A549 (cell line): ENCODE measurements around the gene CFAP161. TPM values are rescaled to one million over a fixed set of nuclear protein-coding genes. Genes with fewer than 3 reads are reported as not detected.

ENCODE experiments used
- ATAC-seq, 2 experiments: fragments of 200-7000 bp in 1 of 2; fragments of >200 bp in 1 of 2; cut with Nextera tagmentation in 1 of 2; cut with Tn5 transposase in 1 of 2; 3 replicates each; pipeline versions ENCODE4 v1.8.0 to v1.9.1; 2018 to 2020; ENCODE audit warnings: mild to moderate bottlenecking in 1 of 2, moderate library complexity in 1 of 2
- CTCF ChIA-PET: fragments of 300-600 bp; sonication (Branson Sonifier 250); formaldehyde crosslinking; extraction: SDS; loops from one replicate; lab custom pipeline; 2021; ENCODE audit warnings: antibody characterized with exemption, inconsistent platforms; lab: Yijun Ruan, JAX
- POLR2A ChIA-PET: fragments of 350-600 bp; formaldehyde crosslinking; extraction: SDS; loops from one replicate; lab custom pipeline; 2021; ENCODE audit warnings: antibody characterized with exemption, inconsistent platforms; lab: Yijun Ruan, JAX
- DNase-seq, 2 experiments: peaks; one replicate each; pipeline versions ENCODE4 v3.0.0 to v3.0.0-alpha.2; 2011 to 2016; ENCODE audit warnings: low read depth in 1 of 2, low spot score in 1 of 2
- FAIRE-seq: peaks from 2 replicates; lab custom pipeline; 2011; peaks lifted over from hg19 to GRCh38; lab: Jason Lieb, UNC
- H3K27ac ChIP-seq, 2 experiments: fragments of >200 bp; sonication (Bioruptor Twin); formaldehyde crosslinking; 3 replicates each; pipeline ENCODE4 v1.5.1; 2016 to 2017
- H3K4me1 ChIP-seq: fragments of >200 bp; sonication (Bioruptor Twin); formaldehyde crosslinking; 3 replicates; pipeline ENCODE4 v1.6.1; 2016
- H3K4me2 ChIP-seq: fragments of >200 bp; sonication (Bioruptor Twin); formaldehyde crosslinking; 3 replicates; pipeline ENCODE4 v1.6.1; 2016
- H3K4me3 ChIP-seq: fragments of >200 bp; sonication (Bioruptor Twin); formaldehyde crosslinking; 3 replicates; pipeline ENCODE4 v1.5.1; 2016
- H3K9me3 ChIP-seq: fragments of >200 bp; sonication (Bioruptor Twin); formaldehyde crosslinking; 3 replicates; pipeline ENCODE4 v1.6.1; 2016
- ATOH8 ChIP-seq: fragments of 250-450 bp; sonication (Bioruptor Pico); IDR thresholded peaks from 2 replicates; pipeline ENCODE4 v1.5.0; 2020; ENCODE audit warnings: low read depth, mild to moderate bottlenecking, moderate library complexity
- BCL3 ChIP-seq: fragments of >200 bp; sonication (Bioruptor Twin); formaldehyde crosslinking; IDR thresholded peaks from 3 replicates; pipeline ENCODE4 v1.6.1; 2016
- EHMT2 ChIP-seq: fragments of 200-600 bp; sonication (generic); IDR thresholded peaks from 2 replicates; pipeline ENCODE4 v1.6.1; 2016; ENCODE audit warnings: antibody characterized with exemption, low read depth, mild to moderate bottlenecking, moderate library complexity
- ELK1 ChIP-seq: fragments of 150-350 bp; IDR thresholded peaks from 2 replicates; pipeline ENCODE4 v1.6.1; 2014; ENCODE audit warnings: low read depth, mild to moderate bottlenecking, low read length
- EP300 ChIP-seq, 2 experiments: fragments of >200 bp; sonication (Bioruptor Twin); formaldehyde crosslinking; IDR thresholded peaks; 2 replicates in 1 of 2; 3 replicates in 1 of 2; pipeline ENCODE4 v1.6.1; 2016 to 2017
- HDAC2 ChIP-seq: fragments of 200-600 bp; sonication (generic); IDR thresholded peaks from 2 replicates; pipeline ENCODE4 v1.6.1; 2016
- KDM1A ChIP-seq: fragments of 200-600 bp; sonication (generic); IDR thresholded peaks from 2 replicates; pipeline ENCODE4 v1.6.1; 2016; ENCODE audit warnings: low read depth, mild to moderate bottlenecking
- MAFK ChIP-seq: fragments of 450-650 bp; IDR thresholded peaks from 2 replicates; pipeline ENCODE4 v1.6.1; 2014; ENCODE audit not compliant: partially characterized antibody
- MAZ ChIP-seq: fragments of 150-350 bp; IDR thresholded peaks from 2 replicates; pipeline ENCODE4 v1.6.1; 2014; ENCODE audit warnings: antibody characterized with exemption, low read depth, low read length, borderline replicate concordance
- MYC ChIP-seq: IDR thresholded peaks from 2 replicates; pipeline ENCODE4 v1.6.1; 2012; ENCODE audit warnings: mild to moderate bottlenecking, inconsistent platforms, low read length, improper control_type of control experiment, borderline replicate concordance
- NFE2L2 ChIP-seq: fragments of 150-350 bp; conservative IDR thresholded peaks from 2 replicates; pipeline ENCODE4 v1.6.1; 2014; ENCODE audit warnings: low read length
- PHF8 ChIP-seq: fragments of 200-600 bp; sonication (generic); IDR thresholded peaks from 2 replicates; pipeline ENCODE4 v1.6.1; 2016; ENCODE audit warnings: low read depth, mild to moderate bottlenecking, antibody characterized with exemption, moderate library complexity, borderline replicate concordance
- POLR2A ChIP-seq: IDR thresholded peaks from 2 replicates; pipeline ENCODE4 v1.6.1; 2012; ENCODE audit warnings: mild to moderate bottlenecking, low read length
- RAD21 ChIP-seq, 2 experiments: fragments of >200 bp in 1 of 2; sonication (Bioruptor Twin) in 1 of 2; formaldehyde crosslinking in 1 of 2; IDR thresholded peaks in 1 of 2; conservative IDR thresholded peaks in 1 of 2; 2 replicates in 1 of 2; 3 replicates in 1 of 2; pipeline ENCODE4 v1.6.1; 2012 to 2018; ENCODE audit warnings: inconsistent platforms in 1 of 2
- RARB ChIP-seq: fragments of 250-450 bp; sonication (Bioruptor Pico); IDR thresholded peaks from 2 replicates; pipeline ENCODE4 v1.8.0; 2021; ENCODE audit warnings: mild to moderate bottlenecking, moderate library complexity
- RFX5 ChIP-seq: fragments of 450-650 bp; IDR thresholded peaks from 2 replicates; pipeline ENCODE4 v1.7.1; 2014; ENCODE audit warnings: antibody characterized with exemption, mild to moderate bottlenecking, moderate library complexity
- TP53 ChIP-seq: fragments of 250-450 bp; sonication (Bioruptor Pico); IDR thresholded peaks from 2 replicates; pipeline ENCODE4 v1.5.0; 2021; ENCODE audit warnings: mild to moderate bottlenecking, moderate library complexity
- ZNF302 ChIP-seq: fragments of 250-450 bp; sonication (Bioruptor Pico); IDR thresholded peaks from 2 replicates; pipeline ENCODE4 v1.9.0; 2021; ENCODE audit warnings: inconsistent platforms, mild to moderate bottlenecking, moderate library complexity
- WGBS: methylation state at CpG from one replicate; pipeline ENCODE4 v1.1.6; 2017; ENCODE audit errors: missing lambda C conversion rate; 5-methylcytosine and 5-hydroxymethylcytosine counted together
- polyA plus RNA-seq, 4 experiments: library from polyadenylated mRNA; depleted of rRNA in 3 of 4; stranded (reverse); fragments of >200 nt; fragmentation: RNase III in 1 of 4; extraction: RNeasy Plus Mini Kit Qiagen cat#74134 plus additional on column Dnase treatment in 1 of 4; gene quantifications; 2 replicates in 3 of 4; 3 replicates in 1 of 4; pipeline ENCODE4 v1.2.3, GENCODE V29; 2011 to 2017
- TF ChIP-seq, protein P1 (sequence below): fragments of >200 bp; sonication (Bioruptor Twin); formaldehyde crosslinking; IDR thresholded peaks from 2 replicates; pipeline ENCODE4 v1.6.1; 2016
- TF ChIP-seq, protein P2 (sequence below): fragments of 200-600 bp; sonication (generic); IDR thresholded peaks from 2 replicates; pipeline ENCODE4 v1.6.1; 2016; ENCODE audit warnings: antibody characterized with exemption, mild to moderate bottlenecking, moderate library complexity

CFAP161 gene
- polyA plus RNA-seq, 2 of the 4 experiments (the other 2 are of a cell fraction), result not detected

- Histone ChIP-seq H3K4me2 (no peak overlapping the region), H3K9me3 (no peaks in the 10 kb centered on the region), H3K27ac (no peak overlapping the region)
- no peak for DNase-seq
- no peak for FAIRE-seq
- ChIA-PET POLR2A (no interaction called here), CTCF (interaction anchor here (1.3 to 2.7 kb wide), 3 partner anchors 14 to 181 kb away, joined by 4 to 13 read pairs (median 5); no protein-coding TSS in a partner anchor)
- no peak for TF ChIP-seq RAD21 (conservative IDR thresholded peaks at IDR 0.05 in 1 of 2, IDR thresholded peaks at IDR 0.05 in 1 of 2)
- TF ChIP-seq MYC, result no peak
- TF ChIP-seq EP300 (IDR thresholded peaks at IDR 0.05), result no peak
- TF ChIP-seq BCL3, result no peak
- TF ChIP-seq TP53 (CRISPR knock-in tag), result no peak
- no peak for TF ChIP-seq NFE2L2
- TF ChIP-seq ATOH8, result no peak
- no peak for TF ChIP-seq PHF8
- TF ChIP-seq HDAC2, result no peak
- TF ChIP-seq RFX5, result no peak
- no peak for TF ChIP-seq RARB (CRISPR knock-in tag)
- no peak for TF ChIP-seq KDM1A
- no peak for TF ChIP-seq ELK1
- no peak for TF ChIP-seq MAFK
- TF ChIP-seq POLR2A, result no peak
- TF ChIP-seq, protein P1, sequence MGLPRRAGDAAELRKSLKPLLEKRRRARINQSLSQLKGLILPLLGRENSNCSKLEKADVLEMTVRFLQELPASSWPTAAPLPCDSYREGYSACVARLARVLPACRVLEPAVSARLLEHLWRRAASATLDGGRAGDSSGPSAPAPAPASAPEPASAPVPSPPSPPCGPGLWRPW, result no peak
- TF ChIP-seq, all 56 proteins: peak for 0
- no peak overlapping the region for H3K4me3 ChIP-seq
- 16% methylated on average over 5 of the region's 5 CpGs for WGBS
- no peaks in the 10 kb centered on the region; the same call in 2 of the 3 replicates for H3K4me1 ChIP-seq
- no peak for ATAC-seq
These were observed 40.1 kb upstream of the CFAP161 start for GRCh38 chr15:81093961-81094360.

DNA sequence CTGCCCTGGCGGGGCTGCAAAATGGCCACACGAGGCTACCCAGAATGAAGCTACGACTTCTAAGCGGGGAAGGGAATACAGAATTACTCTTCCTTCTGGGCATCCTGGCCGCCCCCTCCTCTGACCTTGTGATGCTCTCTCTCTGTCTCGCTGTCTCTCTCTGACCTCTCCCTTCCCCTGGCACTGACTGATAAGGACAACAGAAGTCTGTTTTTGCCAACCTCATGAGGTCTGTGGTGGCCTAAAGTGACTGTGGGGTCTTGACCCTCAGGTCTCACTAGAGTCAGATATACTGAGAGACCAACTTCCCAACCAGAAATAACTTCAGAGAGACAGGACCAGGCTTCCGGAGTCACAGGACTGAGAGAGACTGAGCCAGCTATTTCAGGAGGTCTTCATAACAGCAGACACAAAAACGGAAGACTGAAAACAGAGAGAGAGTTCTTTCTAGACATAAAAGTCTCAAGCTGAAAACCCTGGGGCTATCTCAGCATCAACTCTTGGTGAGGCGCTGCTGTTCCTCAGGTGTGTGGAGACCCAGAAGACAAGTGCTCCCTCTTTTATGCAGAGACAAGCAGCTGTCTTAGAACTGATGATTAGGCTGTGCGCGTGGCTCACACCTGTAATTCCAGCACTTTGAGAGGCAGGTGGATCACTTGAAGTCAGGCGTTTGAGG is 38.2 kb upstream of the CFAP161 start:
- no peak overlapping the region for H3K4me3 ChIP-seq
- no peak for DNase-seq
- H3K9me3 ChIP-seq, result no peaks in the 10 kb centered on the region
- H3K4me1 ChIP-seq, result no peaks in the 10 kb centered on the region; the same call in 2 of the 3 replicates
- POLR2A ChIA-PET, result no interaction called here
- no peak overlapping the region for H3K4me2 ChIP-seq
- TF ChIP-seq MYC, result no peak
- TF ChIP-seq ELK1, result no peak
- no peak for TF ChIP-seq ZNF302 (CRISPR knock-in tag)
- no peak for TF ChIP-seq MAZ
- no peak for TF ChIP-seq RARB (CRISPR knock-in tag)
- TF ChIP-seq, protein P2, sequence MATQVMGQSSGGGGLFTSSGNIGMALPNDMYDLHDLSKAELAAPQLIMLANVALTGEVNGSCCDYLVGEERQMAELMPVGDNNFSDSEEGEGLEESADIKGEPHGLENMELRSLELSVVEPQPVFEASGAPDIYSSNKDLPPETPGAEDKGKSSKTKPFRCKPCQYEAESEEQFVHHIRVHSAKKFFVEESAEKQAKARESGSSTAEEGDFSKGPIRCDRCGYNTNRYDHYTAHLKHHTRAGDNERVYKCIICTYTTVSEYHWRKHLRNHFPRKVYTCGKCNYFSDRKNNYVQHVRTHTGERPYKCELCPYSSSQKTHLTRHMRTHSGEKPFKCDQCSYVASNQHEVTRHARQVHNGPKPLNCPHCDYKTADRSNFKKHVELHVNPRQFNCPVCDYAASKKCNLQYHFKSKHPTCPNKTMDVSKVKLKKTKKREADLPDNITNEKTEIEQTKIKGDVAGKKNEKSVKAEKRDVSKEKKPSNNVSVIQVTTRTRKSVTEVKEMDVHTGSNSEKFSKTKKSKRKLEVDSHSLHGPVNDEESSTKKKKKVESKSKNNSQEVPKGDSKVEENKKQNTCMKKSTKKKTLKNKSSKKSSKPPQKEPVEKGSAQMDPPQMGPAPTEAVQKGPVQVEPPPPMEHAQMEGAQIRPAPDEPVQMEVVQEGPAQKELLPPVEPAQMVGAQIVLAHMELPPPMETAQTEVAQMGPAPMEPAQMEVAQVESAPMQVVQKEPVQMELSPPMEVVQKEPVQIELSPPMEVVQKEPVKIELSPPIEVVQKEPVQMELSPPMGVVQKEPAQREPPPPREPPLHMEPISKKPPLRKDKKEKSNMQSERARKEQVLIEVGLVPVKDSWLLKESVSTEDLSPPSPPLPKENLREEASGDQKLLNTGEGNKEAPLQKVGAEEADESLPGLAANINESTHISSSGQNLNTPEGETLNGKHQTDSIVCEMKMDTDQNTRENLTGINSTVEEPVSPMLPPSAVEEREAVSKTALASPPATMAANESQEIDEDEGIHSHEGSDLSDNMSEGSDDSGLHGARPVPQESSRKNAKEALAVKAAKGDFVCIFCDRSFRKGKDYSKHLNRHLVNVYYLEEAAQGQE, result no peak
- TF ChIP-seq EHMT2, result no peak
- TF ChIP-seq, all 56 proteins: peak for 0
- H3K27ac ChIP-seq, result no peak overlapping the region
- CTCF ChIA-PET, result interaction anchor here (1.0 to 2.4 kb wide), 3 partner anchors 8 to 170 kb away, joined by 3 to 11 read pairs (median 7); no protein-coding TSS in a partner anchor
- FAIRE-seq, result no peak
- 40% methylated on average over 12 of the region's 12 CpGs for WGBS
- ATAC-seq, result no peak
